ENCODE results near the gene ISCU. TPM values are rescaled to one million over a fixed set of nuclear protein-coding genes. Genes with fewer than 3 reads are reported as not detected.

Gene ISCU
- total RNA-seq, 1 donor from 2014 or later: 63.5 TPM

DNA sequence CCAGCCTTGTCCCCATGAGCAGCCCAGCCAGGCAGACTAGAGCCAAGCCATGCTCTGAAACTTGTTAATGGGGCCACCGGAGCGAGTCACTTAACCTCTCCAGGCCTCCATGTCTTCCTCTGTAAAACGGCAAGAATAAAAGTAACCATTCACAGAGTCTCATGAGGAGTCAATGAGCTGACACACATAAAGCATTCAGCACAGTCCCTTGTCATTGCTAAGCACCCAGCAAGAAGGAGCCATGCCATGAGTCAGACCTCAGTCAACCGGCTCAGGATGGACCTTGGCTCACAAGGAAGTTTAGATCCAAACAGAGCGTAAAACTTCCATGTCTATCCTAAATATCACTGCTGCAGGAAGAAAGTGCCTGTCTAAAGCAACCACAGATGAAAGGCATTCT, 36.7 kb upstream of the ISCU start:
- intact Hi-C loops (cut with micrococcal nuclease): no loop called here
- H3K36me3 Mint-ChIP-seq (ENCODE audit: low read depth): peaks cover 84% of the 10 kb centered on the region
- no peak for DNase-seq (ENCODE audit: low spot score)
- H3K4me3 Mint-ChIP-seq (ENCODE audit: low read depth): no peak overlapping the region
- peaks cover 6% of the 10 kb centered on the region for H3K4me1 Mint-ChIP-seq (ENCODE audit: low read depth)
- no peaks in the 10 kb centered on the region for H3K27me3 Mint-ChIP-seq (ENCODE audit: low read depth)
- no peaks in the 10 kb centered on the region for H3K9me3 Mint-ChIP-seq
- H3K27ac Mint-ChIP-seq: no peak overlapping the region

DNA sequence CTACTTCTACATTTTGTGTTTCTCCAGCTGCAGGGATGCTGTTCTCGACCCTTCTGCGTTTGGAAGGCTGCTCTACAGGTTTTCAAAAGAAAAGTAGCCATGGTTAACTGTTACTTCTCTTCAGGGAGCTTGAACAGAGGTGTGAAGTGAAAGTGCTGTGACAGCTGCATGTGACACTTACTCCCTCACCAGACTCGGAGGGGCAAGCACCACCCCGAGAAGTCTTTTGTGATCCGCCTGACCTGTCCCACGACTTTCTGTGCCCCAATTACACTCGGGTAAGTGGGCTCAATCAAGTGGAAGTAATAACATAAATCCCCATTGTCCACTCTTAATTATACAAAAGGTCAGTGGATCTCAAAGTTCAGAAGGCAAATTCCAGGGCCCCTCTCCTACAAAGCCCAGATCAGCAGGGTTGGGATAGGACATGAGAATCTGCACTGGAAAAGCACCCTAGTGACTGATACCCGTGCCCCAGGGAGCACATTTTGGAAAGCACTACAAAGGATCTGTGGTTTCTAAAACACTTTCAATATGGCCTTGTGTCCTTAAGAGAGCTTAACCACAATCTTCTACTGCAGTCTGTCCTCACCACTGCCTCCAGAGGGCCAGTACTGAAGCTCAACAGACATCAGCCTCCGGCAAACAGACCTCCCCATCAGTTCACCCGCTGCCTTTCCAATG, 35.8 kb upstream of the ISCU start:
- intact Hi-C loops (cut with micrococcal nuclease): no loop called here
- no peaks in the 10 kb centered on the region for H3K27me3 Mint-ChIP-seq (ENCODE audit: low read depth)
- no peak overlapping the region for H3K27ac Mint-ChIP-seq
- H3K9me3 Mint-ChIP-seq: no peaks in the 10 kb centered on the region
- DNase-seq (ENCODE audit: low spot score): no peak
- H3K4me1 Mint-ChIP-seq (ENCODE audit: low read depth): peaks cover 6% of the 10 kb centered on the region
- no peak overlapping the region for H3K4me3 Mint-ChIP-seq (ENCODE audit: low read depth)
- H3K36me3 Mint-ChIP-seq (ENCODE audit: low read depth): peaks cover 81% of the 10 kb centered on the region

DNA sequence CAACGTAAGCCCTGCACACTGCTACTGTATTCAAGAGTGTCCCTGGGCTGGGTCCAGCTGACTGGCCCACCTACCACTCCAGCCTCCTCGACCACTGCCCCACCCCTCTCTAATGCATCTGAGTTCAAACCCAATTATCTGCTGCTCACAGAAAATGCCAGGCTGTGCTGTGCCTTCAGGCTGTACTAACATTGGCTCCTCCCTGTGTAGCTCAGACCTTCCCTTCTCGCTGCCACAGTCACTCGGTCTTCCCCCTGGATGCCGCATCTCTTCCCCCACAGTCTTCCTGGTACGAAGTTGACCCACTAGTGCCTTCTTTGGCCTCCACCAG, 35.3 kb upstream of the ISCU start:
- H3K36me3 Mint-ChIP-seq (ENCODE audit: low read depth): peaks cover 78% of the 10 kb centered on the region
- intact Hi-C loops (cut with micrococcal nuclease): no loop called here
- H3K4me3 Mint-ChIP-seq (ENCODE audit: low read depth): no peak overlapping the region
- H3K9me3 Mint-ChIP-seq: no peaks in the 10 kb centered on the region
- DNase-seq (ENCODE audit: low spot score): no peak
- no peak overlapping the region for H3K27ac Mint-ChIP-seq
- peaks cover 6% of the 10 kb centered on the region for H3K4me1 Mint-ChIP-seq (ENCODE audit: low read depth)
- H3K27me3 Mint-ChIP-seq (ENCODE audit: low read depth): no peaks in the 10 kb centered on the region

DNA sequence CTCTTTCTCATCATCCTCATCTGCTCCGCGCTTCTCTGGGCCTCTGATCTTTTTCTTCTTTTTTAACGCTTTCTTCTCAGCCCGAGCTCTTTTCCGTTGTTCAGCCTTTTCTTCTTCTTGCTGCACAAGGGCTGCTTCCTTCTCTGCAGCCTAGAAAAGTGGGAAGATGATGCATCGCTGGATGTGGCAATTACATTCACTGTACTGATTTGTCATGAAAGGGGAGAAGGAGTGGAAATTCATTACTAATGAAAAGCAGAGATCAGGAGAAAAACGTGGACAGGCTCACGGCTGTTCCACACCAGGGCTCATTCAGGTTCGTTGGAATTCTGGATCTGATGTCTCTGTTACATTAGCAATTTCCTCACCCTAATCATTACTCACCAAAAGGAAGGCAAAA, 32.2 kb upstream of the ISCU start:
- Mint-ChIP-seq H3K36me3 (ENCODE audit: low read depth) (peaks cover 72% of the 10 kb centered on the region), H3K9me3 (no peaks in the 10 kb centered on the region), H3K27me3 (ENCODE audit: low read depth) (no peaks in the 10 kb centered on the region), H3K4me1 (ENCODE audit: low read depth) (peaks cover 6% of the 10 kb centered on the region), H3K27ac (no peak overlapping the region), H3K4me3 (ENCODE audit: low read depth) (no peak overlapping the region)
- intact Hi-C loops (cut with micrococcal nuclease): no loop called here
- DNase-seq (ENCODE audit: low spot score): no peak

DNA sequence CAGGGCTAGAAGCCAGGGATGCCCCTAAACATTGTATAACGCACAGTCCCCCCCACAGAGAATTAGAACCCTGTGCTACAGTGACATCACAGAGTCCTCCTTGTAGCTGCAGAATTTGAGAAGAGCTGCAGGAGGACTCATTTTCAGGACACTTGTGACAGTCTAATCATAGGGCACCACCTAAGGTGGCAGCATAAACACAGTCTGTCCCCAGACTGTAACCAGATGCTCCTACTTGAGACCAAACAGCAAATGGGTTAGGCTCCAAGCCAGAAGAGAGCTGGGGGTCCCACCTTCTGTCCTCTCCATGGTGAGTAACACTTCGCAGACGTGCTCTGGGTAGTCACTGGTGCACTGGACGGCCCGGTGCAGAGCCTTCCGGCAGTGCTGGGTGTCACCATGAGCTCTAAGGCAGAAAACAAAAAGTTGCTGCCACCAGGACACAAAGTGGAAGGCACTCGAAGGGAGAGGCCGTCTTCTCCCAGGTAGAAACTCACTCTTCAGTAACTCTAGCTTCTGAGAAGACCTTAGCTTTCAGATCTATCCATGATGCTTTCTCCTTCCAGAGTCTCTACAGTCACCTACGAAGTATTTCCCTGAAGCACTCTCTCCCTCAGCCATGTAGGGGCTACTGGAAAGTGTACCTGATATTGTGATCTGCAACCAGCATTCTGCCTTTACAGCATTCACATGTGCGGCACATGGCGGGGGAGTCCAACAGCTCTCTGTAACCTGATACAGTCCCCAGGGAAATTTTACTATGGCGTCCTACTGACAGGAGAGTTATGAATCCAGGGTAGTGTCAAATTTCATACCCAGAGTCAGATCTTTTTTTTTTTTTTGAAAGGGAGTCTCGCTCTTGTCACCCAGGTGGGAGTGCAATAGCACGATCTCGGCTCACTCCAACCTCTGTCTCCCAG, 30.2 kb upstream of the ISCU start:
- Mint-ChIP-seq H3K36me3 (ENCODE audit: low read depth) (peaks cover 71% of the 10 kb centered on the region), H3K4me3 (ENCODE audit: low read depth) (no peak overlapping the region), H3K9me3 (no peaks in the 10 kb centered on the region), H3K27me3 (ENCODE audit: low read depth) (no peaks in the 10 kb centered on the region), H3K27ac (no peak overlapping the region), H3K4me1 (ENCODE audit: low read depth) (peaks cover 3% of the 10 kb centered on the region)
- DNase-seq (ENCODE audit: low spot score): no peak
- intact Hi-C loops (cut with micrococcal nuclease): no loop called here

DNA sequence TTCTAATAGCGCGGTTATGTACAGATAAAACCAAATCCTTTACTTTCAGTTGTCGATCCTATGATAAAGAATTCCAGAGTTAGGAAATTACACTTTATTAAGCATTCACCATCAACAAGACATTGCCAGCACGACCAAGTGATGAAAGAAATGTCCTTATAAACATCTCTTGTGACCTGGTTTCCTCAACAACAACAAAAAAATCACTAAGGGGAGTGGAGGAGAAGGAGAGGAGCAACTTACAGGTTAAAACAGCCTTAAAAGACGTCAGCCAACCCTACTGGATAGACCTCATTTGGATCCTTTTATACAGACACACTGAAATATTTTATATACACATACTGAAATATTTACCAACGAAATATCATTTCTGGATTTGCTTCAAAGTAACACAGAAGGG, 24.2 kb upstream of the ISCU start:
- intact Hi-C loops (cut with micrococcal nuclease): no loop called here
- Mint-ChIP-seq H3K27ac (no peak overlapping the region), H3K4me1 (ENCODE audit: low read depth) (peaks cover 5% of the 10 kb centered on the region), H3K4me3 (ENCODE audit: low read depth) (no peak overlapping the region), H3K9me3 (no peaks in the 10 kb centered on the region), H3K36me3 (ENCODE audit: low read depth) (peaks cover 66% of the 10 kb centered on the region), H3K27me3 (ENCODE audit: low read depth) (no peaks in the 10 kb centered on the region)
- no peak for DNase-seq (ENCODE audit: low spot score)

DNA sequence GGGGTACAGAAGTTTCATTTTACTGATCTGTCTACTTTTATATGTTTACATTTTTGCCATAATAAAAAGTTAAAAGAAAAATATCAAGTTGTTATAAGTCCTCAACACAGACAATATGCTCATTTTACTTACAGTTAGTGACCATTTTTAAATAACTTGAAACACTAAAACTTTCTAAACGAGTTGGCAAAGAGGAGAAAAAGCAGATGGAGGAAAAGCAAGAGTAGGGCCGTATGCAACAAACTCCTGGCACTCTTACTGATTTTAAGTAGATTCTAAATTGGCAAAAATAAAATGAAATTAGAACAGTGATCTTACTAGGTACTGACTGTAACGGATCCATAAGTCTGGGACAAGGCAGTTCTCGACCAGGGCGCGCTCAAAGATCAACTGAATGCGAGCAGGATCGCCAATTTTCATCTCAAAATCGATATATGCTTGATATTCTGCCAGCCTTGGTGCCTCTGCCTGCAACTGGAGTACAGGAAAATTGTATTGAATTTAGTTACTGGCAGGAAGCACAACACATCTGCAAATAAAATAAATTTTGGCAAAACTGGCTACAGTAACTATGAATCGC, 23.7 kb upstream of the ISCU start:
- no peak for DNase-seq (ENCODE audit: low spot score)
- H3K9me3 Mint-ChIP-seq: no peaks in the 10 kb centered on the region
- H3K27me3 Mint-ChIP-seq (ENCODE audit: low read depth): no peaks in the 10 kb centered on the region
- H3K36me3 Mint-ChIP-seq (ENCODE audit: low read depth): peaks cover 70% of the 10 kb centered on the region
- no peak overlapping the region for H3K27ac Mint-ChIP-seq
- no peak overlapping the region for H3K4me3 Mint-ChIP-seq (ENCODE audit: low read depth)
- peaks cover 5% of the 10 kb centered on the region for H3K4me1 Mint-ChIP-seq (ENCODE audit: low read depth)
- intact Hi-C loops (cut with micrococcal nuclease): no loop called here

DNA sequence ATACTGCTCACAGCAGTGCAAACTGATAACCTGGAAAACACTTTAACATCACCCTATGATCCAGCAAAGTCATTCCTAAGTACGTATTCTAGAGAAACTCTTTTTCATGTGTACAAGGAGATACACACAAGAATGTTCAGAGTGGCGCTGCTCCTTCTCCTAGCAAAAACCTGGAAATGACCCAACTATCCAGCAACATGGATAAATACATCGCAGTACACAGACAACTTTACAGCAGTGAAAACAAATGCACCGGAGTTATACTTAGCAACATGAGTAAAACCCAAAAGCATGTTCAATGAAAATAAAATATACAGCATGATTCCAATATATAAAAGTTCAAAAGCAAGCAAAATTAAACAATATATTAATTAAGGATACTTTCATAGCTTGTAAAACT, 20.1 kb upstream of the ISCU start:
- H3K4me3 Mint-ChIP-seq (ENCODE audit: low read depth): no peak overlapping the region
- H3K9me3 Mint-ChIP-seq: no peaks in the 10 kb centered on the region
- DNase-seq (ENCODE audit: low spot score): no peak
- no peaks in the 10 kb centered on the region for H3K27me3 Mint-ChIP-seq (ENCODE audit: low read depth)
- no peak overlapping the region for H3K27ac Mint-ChIP-seq
- H3K4me1 Mint-ChIP-seq (ENCODE audit: low read depth): peaks cover 8% of the 10 kb centered on the region
- H3K36me3 Mint-ChIP-seq (ENCODE audit: low read depth): peaks cover 60% of the 10 kb centered on the region
- intact Hi-C loops (cut with micrococcal nuclease): no loop called here

DNA sequence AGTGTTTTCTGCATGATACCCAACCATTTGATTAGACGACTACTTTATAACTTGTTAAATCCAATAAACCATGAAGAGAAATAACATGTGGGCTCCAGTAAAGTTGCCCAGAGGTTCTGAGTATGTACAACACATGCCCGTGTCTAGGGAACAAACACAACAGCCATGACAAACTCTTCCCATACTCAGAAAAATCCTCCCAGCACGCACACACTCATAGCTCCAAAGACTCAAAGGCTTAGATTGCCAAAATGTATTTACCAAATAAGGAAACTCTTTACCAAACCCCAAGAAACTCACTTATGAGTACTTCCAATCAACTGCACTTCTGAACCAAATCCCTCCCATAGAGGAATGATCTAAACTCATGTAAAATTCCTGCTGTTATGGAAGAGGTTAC, 18.7 kb upstream of the ISCU start:
- Mint-ChIP-seq H3K27ac (no peak overlapping the region), H3K27me3 (ENCODE audit: low read depth) (no peaks in the 10 kb centered on the region), H3K4me3 (ENCODE audit: low read depth) (no peak overlapping the region), H3K4me1 (ENCODE audit: low read depth) (peaks cover 8% of the 10 kb centered on the region), H3K9me3 (no peaks in the 10 kb centered on the region), H3K36me3 (ENCODE audit: low read depth) (peaks cover 58% of the 10 kb centered on the region)
- DNase-seq (ENCODE audit: low spot score): no peak
- intact Hi-C loops (cut with micrococcal nuclease): no loop called here

DNA sequence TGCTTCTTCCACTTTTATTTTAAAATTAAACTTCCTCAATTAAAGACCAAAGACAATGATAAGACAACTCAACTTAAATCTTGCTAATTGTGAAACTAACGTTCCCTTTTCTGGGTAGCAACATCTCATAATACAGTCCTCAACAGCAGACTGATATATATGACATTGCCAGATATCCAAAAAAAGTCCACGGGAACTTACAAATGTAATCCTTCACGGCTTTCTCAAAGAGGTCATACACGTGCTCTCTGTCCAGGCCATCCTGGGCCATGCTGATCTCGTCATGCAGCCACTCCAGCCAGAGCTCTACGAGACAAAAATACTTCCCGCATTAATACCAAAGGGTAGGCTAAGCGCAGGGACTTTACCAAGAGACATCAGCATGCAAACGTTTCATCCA, 14.7 kb upstream of the ISCU start:
- peaks cover 62% of the 10 kb centered on the region for H3K36me3 Mint-ChIP-seq (ENCODE audit: low read depth)
- no peaks in the 10 kb centered on the region for H3K27me3 Mint-ChIP-seq (ENCODE audit: low read depth)
- no peak overlapping the region for H3K4me3 Mint-ChIP-seq (ENCODE audit: low read depth)
- intact Hi-C loops (cut with micrococcal nuclease): no loop called here
- peak; percentile 3 for DNase-seq (ENCODE audit: low spot score)
- peak overlapping the region; percentile 8 for H3K27ac Mint-ChIP-seq
- H3K4me1 Mint-ChIP-seq (ENCODE audit: low read depth): peaks cover 23% of the 10 kb centered on the region
- no peaks in the 10 kb centered on the region for H3K9me3 Mint-ChIP-seq

DNA sequence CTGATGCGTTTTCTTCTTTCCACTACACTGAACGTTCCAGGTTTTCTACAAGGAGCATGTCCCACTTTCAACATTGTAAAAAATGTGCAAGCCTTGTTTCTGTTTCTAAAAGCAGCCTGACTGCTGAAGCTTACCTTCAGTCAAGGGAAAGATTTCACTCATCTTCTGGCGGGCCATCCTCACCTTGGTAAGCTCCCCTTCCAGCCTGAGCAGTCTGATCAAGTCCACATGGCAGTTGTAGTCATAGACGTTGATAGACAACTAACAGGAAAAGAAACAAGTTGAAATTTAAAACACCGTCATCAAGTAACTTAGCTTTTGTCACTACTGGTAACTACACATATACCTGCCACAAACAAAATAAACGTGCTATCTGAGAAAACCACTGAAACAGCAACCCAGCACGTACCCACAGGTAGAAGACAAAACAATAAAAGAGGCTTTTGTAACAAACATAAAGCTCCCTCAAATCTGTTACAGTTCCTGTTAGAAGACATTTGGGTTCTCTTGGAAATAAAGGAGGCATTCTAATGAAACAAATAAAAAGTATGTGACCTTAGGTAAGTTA, 13.4 kb upstream of the ISCU start:
- Mint-ChIP-seq H3K4me1 (ENCODE audit: low read depth) (peaks cover 31% of the 10 kb centered on the region), H3K4me3 (ENCODE audit: low read depth) (no peak overlapping the region), H3K27me3 (ENCODE audit: low read depth) (no peaks in the 10 kb centered on the region), H3K27ac (no peak overlapping the region), H3K36me3 (ENCODE audit: low read depth) (peaks cover 52% of the 10 kb centered on the region), H3K9me3 (no peaks in the 10 kb centered on the region)
- intact Hi-C loops (cut with micrococcal nuclease): no loop called here
- DNase-seq (ENCODE audit: low spot score): peak; percentile 3

DNA sequence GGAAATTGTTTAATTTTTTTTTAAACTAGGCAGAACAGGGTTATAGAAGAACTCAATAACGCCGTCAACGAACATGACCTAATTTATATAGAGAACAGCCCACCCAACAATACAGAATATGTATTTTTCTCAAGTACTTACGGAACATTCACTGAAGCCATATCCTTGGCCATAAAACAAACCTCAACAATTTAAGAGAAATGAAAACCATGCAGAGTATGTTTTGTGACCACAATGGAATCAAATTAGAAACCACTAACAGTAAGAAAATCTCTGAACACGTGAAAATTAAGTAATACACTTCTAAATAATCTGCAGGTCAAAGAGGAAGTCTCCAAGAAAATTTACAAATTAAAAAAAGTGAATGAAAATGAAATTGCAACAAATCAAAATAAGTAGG, 10.9 kb upstream of the ISCU start:
- Mint-ChIP-seq H3K4me3 (ENCODE audit: low read depth) (no peak overlapping the region), H3K36me3 (ENCODE audit: low read depth) (peaks cover 55% of the 10 kb centered on the region), H3K27me3 (ENCODE audit: low read depth) (no peaks in the 10 kb centered on the region), H3K4me1 (ENCODE audit: low read depth) (peaks cover 36% of the 10 kb centered on the region), H3K27ac (no peak overlapping the region), H3K9me3 (no peaks in the 10 kb centered on the region)
- DNase-seq (ENCODE audit: low spot score): no peak
- intact Hi-C loops (cut with micrococcal nuclease): no loop called here

DNA sequence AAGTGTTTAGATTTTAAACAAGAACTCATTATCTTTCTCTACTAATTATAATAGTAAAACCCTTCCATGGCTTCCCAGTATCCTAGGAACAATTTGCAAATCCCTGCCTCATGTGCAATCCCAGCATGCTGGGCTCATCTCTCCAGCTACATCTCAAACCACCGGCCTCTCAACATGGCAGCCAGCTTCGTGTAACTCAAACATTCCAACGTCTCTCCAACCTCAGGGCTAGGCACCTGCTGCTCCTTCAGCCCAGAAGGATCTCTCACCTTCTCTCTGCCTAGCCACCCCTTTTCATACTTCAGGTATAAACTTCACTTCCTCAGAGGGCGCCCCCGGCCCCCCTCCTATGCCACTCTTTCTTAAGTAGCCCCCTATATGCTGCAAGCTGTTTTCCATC, 8.6 kb upstream of the ISCU start:
- no peak for DNase-seq (ENCODE audit: low spot score)
- Mint-ChIP-seq H3K4me1 (ENCODE audit: low read depth) (peaks cover 46% of the 10 kb centered on the region), H3K27ac (no peak overlapping the region), H3K36me3 (ENCODE audit: low read depth) (peaks cover 55% of the 10 kb centered on the region), H3K4me3 (ENCODE audit: low read depth) (no peak overlapping the region), H3K9me3 (no peaks in the 10 kb centered on the region), H3K27me3 (ENCODE audit: low read depth) (no peaks in the 10 kb centered on the region)
- intact Hi-C loops (cut with micrococcal nuclease): no loop called here

Measured in activated T-helper 2 cell treated with anti-CD3 and anti-CD28 coated beads, Interferon-gamma antibody, Interleukin-2, Interleukin-4, amounts not matched to agents 10 μg/mL and 5 μg/mL and 100 μg/mL, durations not matched to agents 14 hours and 24 hours and 36 hours (primary cell).